PC-3 (cell line): ENCODE data around the gene MSI2.

Source experiments
- CTCF ChIP-seq: fragments of 300-600 bp; sonication (generic); conservative IDR thresholded peaks from 2 replicates; pipeline ENCODE4 v1.5.1; 2017; ENCODE audit warnings: antibody characterized with exemption, low read depth, mild to moderate bottlenecking, low read length
- EZH2 ChIP-seq: fragments of 300-600 bp; sonication (generic); IDR thresholded peaks from one replicate; pipeline ENCODE4 v1.6.1; 2017; ENCODE audit warnings: antibody characterized with exemption, mild to moderate bottlenecking, low read length; ENCODE audit not compliant: unreplicated experiment

GRCh38 chr17:57245786-57246185 is 10.5 kb upstream of the MSI2 start:
- TF ChIP-seq EZH2 (no peak), CTCF (no peak)
